SK-N-MC (cell line): Measurements from ENCODE around the gene RNASE8.

Experiments used
- EZH2 ChIP-seq: fragments of 200-600 bp; sonication (generic); IDR thresholded peaks from one replicate; pipeline ENCODE4 v1.6.1; 2017; ENCODE audit warnings: antibody characterized with exemption
- FOXP2 ChIP-seq: optimal IDR thresholded peaks from 2 replicates; pipeline ENCODE3; 2011; ENCODE audit warnings: mild to moderate bottlenecking, moderate library complexity; ENCODE audit not compliant: insufficient read depth; ENCODE audit errors: extremely low read length, control extremely low read depth
- POLR2AphosphoS5 ChIP-seq: IDR thresholded peaks from 2 replicates; pipeline ENCODE4 v1.6.1; 2012; ENCODE audit warnings: mild to moderate bottlenecking, low read depth, low read length, borderline replicate concordance

DNA sequence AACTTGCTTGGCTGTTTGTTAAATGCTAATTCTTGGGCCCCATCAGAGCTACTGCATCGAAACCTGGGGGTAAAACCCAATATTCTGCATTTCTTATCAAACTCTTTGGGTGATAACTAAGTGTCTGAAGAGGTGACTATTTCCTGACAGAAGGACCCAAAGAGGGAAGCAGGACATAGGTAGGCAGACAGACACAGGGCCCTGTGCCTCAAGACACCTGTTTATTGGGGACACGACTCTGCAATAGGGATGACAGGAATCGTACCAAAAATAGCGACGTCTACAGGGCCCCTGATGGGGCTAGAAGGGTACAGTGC is 32.2 kb downstream of the RNASE8 start:
- no peak for TF ChIP-seq EZH2
- TF ChIP-seq POLR2AphosphoS5 = no peak
- no peak for TF ChIP-seq FOXP2
